HG03378 (cell line): ENCODE results near the gene DENND6B.
"Not testable (repeated sequence)": the region's sequence is repeated elsewhere in the genome, so short reads cannot be mapped to it uniquely, and the experiment has no call there.

Experiments
- ATAC-seq: cut with Tn5 transposase; IDR thresholded peaks from one replicate; pipeline ENCODE4 v1.9.1; 2021; ENCODE audit warnings: mild to moderate bottlenecking, moderate library complexity; ENCODE audit not compliant: unreplicated experiment

Gene DENND6B

DNA sequence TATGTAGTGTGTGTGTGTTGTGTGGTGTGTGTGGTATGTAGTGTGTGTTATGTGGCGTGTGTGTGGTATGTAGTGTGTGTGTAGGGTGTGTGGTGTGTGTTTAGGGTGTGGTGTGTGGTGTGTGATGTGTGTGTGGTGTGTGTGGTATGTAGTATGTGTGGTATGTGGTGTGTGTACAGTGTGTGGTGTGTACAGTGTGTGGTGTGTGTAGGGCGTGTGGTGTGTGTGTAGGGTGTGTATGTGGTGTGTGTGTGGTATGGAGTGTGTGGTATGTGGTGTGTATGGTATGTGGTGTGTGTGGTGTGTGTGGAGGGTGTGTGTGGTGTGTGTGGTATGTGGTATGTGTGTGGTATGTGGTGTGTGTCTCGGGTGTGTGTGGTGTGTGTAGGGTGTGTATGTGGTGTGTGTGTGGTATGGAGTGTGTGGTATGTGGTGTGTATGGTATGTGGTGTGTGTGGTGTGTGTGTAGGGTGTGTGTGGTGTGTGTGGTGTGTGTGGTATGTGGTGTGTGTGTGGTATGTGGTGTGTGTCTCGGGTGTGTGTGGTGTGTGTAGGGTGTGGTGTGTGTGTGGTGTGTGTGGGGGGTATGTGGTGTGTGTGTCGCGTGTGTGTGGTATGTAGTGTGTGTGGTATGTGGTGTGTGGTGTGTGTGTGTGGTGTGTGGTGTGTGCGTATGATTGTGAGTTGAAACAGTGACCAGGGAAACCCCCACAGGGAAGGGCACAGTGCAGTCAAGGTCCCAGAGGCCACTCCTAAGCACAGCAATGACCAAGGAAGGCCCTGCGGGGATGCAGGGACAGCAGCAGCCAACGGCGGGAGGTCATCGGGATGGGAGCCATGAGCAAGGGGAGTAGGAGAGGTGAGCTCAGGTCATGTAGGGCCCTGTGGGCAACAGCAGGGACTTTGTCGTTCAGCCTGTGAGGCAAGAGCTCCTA is 13.4 kb upstream of the DENND6B start:
- no peak for ATAC-seq

DNA sequence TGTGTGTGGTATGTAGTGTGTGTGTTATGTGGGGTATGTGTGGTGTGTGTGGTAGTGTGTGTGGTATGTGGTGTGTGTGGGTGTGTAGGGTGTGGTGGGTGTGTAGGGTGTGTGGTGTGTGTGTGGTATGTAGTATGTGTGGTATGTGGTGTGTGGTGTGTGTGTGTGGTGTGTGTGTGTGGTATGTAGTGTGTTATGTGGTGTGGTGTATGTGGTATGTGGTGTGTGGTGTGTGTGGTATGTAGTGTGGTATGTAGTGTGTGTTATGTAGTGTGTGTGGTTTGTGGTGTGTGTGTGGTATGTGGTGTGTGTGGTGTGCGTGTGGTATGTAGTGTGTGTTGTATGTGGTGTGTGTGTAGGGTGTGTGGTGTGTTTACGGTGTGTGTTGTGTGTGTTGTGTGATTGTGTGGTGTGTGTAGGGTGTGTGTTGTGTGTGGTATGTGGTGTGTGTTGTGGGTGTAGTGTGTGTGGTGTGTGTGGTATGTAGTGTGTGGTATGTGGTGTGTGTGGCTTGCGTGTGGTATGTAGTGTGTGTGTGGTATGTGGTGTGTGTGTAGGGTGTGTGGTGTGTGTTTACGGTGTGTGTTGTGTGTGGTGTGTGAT is 12.1 kb upstream of the DENND6B start:
- ATAC-seq, result no peak

DNA sequence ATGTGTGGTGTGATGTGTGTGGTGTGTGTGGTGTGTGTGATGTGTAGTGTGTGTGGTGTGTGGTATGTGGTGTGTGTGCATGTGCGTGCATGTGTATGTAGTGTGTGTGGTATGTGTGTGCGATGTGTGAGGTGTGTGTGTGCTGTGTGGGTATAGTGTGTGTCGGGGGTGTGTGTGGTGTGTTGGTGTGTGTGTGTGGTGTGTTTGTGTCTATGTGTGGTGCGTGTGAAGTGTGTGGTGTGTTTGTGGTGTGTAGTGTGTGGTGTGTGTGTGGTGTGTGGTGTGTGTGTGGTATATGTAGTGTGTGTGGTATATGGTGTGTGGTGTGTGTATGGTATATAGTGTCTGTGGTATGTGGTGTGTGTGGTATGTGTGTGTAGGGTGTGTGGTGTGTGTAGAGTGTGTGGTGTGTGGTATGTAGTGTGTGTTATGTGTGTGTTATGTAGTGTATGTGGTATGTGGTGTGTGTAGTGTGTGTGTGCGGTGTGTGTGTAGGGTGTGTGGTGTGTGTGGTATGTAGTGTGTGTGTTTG is 11.3 kb upstream of the DENND6B start:
- no peak for ATAC-seq

DNA sequence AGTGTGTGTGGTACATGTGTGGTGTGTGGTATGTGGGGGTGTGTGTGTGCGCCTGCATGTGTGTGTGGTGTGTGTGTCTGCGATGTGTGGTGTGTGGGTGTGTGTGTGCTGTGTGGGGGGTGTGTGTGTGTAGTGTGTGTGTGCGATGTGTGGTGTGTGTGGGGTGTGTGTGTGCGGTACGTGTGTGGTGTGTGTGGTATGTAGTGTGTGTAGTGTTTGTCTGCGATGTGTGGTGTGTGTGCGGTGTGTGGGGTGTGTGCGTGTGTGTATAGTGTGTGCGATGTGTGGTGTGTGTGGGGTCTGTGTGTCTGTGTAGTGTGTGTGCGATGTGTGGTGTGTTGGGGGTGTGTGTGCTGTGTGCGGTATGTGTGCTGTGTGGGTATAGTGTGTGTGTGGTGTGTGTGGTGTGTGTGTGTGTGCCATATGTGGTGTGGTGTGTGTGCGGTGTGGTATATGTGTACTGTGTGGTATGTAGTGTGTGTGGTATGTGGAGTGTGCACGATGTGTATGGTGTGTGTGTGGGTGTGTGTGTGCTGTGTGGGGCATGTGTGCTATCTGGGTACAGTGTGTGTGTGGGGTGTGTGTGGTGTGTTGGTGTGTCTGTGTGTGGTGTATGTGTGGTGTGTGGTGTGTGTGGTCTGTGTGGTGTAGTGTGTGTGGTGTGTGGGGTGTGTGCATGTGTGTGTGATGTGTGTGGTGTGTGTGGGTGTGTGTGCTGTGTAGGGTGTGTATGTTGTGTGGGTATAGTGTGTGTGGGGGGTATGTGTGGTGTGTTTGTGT is 10.6 kb upstream of the DENND6B start:
- no peak for ATAC-seq

DNA sequence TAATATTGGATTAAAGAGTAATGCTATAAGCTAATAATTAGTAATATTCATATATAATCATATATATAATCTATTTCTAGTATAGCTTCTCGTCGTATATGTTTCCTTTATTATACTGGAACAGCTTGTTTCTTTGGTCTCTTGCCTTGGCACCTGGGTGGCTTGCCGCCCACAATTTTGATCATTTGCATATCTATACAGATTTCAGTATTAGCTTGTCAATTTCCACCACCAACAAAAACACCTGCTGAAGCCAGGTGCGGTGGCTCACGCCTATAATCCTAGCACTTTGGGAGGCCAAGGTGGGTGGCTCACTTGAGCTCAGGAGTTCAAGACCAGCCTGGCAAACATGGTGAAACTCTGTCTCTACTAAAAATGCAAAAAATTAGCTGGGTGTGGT is 7.6 kb upstream of the DENND6B start:
- ATAC-seq, result not testable (repeated sequence)

DNA sequence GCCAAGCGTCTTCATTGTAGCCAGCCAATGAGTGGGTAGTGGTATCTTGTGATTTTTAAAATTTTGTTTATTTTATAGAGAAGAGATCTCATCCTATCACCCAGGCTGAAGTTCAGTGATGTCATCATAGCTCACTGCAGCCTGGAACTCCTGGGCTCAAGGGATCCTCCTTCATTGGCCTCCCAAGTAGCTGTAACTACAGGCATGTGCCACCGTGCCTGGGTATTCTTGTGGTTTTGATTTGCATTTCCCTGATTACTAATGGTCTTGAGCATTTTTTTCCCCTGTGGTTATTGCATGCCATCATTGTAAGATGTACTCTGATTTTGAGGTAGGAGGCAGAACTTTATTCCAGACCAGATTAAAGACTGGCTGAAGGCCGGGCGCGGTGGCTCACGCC is 2.4 kb upstream of the DENND6B start:
- ATAC-seq, result no peak

DNA sequence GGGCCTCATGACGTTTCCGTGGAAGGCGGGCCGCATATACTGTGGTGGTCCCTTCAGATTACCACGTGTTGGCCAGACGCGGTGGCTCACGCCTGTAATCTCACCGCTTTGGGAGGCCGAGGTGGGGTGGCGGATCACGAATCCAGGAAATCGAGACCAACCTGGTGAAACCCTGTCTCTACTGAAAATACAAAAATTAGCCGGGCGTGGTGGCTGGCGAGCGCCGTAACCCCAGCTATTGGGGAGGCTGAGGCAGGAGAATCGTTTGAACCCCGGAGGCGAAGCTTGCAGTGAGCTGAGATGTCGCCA is 853 bp upstream of the DENND6B start:
- no peak for ATAC-seq

DNA sequence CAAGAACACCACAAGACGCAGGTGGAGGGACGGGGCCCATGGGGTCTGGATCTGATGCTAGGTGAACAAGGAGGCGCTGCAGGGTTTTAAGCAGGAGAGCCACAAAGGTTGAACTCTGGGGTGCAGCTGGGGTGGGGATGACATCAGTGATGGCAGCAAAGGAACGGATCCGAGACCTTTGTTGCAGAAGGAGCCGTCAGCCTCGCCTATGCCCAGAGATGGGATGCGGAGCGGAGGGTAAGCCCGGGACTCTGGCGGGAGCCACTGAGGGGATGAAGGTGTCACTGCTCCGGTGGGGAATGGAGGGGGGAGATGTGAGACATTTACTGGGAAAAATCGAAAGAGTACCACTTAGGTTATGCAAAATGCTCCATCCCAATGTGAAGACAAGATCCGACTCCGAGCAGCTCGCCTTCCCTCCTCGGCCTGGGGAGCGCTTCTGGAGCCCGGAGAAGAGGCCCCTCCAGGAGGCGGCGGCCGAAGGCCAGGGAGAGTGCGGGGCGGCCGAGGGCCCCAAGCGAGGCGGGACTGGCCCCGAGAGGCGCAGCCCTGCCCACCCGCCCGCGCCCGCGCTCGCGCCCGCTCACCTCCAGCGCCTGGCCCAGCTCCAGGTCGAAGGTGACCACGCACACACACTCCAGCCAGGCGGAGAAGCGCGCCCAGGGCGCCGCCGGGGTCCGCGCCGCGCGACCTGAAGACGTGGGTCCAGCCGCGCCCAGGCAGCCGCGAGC is 422 bp downstream of the DENND6B start:
- ATAC-seq, result no peak

DNA sequence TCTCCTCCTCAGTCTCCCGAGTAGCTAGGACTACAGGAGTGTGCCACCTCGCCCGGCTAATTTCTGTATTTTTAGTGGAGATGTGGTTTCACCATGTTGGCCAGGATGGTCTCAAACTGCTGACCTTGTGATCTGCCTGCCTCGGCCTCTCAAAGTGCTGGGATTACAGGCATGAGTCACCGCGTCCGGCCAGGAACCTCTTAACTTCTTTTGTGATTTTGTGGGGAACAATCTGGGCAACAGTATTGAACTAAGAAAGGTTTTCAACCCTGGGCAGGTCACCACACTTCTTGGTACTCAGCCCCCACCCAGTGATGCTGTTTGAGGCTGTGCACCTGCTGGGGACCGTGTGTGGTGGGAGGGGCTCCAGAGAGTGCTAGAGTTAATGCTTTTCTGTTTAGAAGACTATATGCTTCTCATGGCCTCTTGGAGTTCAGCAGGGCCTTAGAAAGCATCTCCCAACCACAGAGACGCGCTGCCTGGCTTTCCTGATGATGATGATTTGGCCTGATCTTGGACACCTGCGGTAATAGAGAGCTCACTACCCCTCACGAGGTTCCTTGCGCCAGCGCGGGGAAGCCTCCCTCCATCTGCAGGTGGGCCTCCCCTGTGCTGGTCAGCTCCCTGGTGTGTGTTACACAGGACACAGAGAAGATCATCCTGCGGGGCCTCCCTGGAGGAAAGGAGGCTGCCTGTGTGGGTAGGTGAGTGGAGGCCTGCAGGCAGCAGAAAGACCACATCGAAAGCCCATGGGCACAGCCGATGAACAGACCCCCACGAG is 1.2 kb downstream of the DENND6B start:
- ATAC-seq, result no peak

DNA sequence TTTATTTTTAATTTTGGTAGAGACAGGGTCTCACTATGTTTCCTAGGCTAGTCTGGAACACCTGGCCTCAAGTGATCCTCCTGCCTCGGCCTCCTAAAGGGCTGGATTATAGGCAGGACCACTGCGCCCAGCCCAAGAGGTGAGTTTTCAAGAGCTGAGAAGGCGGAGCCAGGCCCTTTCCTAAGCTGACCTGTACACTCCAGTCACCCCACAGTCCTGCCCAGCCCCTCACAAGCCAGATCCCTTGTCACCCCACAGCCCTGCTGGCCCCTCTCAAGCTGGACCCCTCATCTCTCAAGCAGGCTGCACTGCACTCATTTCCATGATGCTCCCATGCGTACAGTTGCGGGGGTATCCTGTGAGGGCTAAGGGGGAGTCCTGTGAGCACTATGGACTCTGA is 2.9 kb downstream of the DENND6B start:
- no peak for ATAC-seq

DNA sequence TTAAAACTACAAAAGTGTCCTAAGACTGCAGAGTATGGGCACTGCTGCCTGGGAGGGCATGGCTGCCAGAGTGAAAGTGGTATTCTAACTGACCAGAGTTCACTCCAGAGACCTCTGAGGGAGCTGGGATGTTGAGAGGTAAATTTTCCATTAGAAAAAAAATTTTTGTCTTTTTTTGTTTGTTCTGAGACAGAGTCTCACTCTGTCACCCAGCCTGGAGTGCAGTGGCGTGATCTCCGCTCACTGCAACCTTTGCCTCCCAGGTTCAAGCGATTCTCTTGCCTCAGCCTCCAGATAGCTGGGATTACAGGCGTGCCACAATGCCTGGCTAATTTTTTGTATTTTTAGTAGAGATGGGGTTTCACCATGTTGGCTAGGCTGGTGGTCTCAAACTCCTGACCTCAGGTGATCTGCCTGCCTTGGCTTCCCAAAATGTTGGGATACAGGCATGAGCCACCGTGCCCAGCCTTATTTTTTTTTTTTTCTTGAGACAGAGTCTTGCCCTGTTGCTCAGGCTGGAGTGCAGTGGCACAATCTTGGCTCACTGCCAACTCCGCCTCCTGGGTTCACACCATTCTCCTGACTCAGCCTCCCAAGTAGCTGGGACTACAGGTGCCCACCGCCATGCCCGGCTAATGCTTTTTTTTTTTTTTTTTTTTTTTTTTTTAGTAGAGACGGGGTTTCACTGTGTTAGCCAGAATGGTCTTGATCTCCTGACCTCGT is 4.3 kb downstream of the DENND6B start:
- ATAC-seq, result not testable (repeated sequence)

DNA sequence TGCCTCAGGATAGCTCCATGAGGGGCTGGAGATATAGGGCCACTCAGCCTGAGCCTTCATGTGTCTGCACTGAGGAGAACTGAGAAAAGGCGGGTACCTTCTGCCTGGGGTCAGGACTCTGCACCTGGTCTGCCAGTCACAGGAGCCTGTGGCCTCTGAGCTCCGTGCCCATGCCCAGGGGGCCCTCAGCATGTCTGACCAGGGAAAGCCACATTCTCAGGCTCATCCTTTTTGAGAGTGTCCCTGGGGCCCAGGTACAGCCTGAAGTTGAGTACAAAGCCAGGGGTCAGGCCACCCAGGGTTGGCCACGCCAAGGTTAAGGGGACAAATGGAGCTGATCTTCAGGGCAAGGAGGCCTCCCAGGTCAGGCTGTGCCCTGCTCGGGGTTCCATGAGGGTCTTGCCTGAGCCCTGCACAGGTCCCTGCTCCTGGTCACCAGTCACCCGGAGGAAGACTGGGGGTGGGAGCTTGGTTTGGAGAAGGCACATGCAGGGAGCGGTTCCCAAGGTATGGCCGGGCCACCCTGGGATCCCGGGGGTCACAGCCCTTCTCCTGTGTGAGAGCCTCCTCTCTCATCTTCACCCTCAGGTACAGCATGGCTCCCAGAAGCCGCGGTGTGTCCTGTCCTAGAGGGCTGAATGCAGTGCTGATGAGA is 6.0 kb downstream of the DENND6B start:
- ATAC-seq, result no peak

DNA sequence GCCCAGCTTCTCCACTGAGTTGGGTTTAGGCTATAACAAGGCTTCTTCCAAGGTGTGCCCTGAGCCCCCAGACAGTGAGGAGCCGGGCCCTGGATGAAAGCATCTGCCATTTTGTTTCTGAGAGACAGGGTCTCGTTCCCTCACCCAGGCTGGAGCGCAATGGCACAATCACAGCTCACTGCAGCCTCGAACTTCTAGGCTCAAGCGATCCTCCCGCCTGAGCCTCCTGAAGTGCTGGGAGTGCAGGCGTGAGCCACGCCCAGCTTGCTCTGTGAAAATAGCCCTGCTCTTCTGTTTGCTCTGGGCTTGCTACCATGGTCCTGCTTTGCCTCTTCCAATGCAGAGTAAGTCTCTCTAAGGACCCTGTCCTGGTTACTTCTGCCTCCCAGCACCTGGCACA is 6.7 kb downstream of the DENND6B start:
- ATAC-seq, result no peak

DNA sequence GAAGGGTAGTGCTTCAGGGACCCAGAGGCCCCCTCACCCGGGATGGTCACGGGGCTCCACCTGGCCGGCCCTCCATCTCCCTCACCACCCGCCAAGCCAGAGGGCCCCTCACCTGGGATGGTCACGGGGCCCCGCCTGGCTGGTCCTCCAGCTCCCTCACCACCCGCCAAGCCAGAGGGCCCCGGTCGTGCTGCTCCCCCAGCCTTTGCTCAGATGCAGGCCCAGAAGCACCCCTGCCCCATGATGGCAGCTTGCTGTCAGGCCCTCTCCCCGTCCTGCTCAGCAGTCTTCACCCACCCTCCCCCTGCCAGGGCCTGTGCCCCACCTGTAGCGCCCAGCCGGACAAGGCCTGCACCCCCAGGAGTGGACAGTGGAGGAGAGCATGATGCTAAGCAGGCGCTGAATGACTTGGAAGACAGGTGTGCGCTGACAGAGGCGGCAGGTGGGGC is 7.3 kb downstream of the DENND6B start:
- no peak for ATAC-seq

DNA sequence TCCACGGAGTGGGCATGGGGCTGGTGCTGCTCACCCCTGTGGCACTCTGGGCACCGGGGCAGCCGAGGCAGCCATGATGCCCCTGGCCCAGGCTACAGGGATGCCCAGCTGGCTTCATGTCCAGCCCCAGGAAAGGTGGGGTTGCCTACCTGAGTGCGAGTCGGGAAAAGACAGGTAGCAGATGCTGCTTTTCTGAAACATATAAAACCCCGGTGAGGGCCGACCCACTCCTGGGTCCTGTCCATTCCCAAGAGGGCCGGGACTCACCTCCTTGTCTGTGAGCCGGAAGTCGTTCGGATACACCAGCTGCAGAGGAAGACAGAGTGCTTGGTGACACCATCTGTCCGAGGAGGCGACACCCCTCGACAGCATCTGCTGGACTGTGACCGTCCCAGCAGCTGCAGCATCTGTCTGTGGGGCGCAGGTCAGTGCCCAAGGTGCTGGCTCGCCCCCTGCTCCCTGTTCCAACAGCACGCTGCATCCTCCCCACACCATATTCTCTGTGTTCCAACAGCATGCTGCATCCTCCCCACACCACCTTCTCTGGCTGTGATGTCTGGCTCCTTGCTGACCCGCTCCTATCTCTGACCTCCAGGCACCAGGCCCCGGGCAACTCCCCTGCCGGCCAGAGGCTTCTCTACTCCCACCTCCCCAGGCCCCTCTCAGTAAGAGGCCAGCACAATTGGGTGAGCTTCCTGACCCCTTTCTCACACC is 8.0 kb downstream of the DENND6B start:
- no peak for ATAC-seq

DNA sequence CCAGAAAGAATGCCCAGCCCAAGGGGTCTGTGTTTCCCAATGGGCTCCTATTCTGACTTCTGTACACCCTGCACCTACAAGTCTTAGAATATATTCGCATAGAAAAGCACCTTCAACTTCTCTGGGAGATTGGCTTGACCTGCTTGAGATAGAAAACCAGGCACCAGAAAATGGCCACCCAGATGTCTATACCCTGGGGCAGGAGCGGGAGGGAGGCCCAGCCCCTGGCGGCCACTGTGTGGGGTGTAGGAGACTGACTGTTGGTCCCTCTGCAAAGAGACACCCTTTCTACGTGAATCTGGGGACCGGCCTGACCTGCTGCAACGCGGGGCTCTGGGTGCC is 8.5 kb downstream of the DENND6B start:
- ATAC-seq, result no peak

DNA sequence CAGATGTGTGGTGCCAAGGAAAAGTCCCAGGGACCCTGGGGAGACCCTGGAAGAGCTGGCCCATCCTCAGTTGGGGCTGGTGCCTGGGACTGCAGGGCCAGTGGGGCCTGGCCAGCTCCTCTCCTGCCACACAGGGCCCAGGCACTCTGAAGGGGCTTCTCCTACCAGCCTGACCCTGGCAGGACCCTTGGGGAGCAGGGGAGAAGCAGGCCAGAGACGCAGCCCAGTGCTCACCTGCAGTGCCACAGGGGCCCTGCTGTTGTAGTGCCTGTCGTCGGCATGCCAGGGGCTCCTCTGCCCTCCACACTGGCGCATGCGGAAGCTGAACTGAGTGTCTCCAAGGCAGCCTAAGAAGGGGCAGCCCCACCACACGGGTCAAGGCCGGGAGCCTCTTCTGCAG is 9.1 kb downstream of the DENND6B start:
- no peak for ATAC-seq

DNA sequence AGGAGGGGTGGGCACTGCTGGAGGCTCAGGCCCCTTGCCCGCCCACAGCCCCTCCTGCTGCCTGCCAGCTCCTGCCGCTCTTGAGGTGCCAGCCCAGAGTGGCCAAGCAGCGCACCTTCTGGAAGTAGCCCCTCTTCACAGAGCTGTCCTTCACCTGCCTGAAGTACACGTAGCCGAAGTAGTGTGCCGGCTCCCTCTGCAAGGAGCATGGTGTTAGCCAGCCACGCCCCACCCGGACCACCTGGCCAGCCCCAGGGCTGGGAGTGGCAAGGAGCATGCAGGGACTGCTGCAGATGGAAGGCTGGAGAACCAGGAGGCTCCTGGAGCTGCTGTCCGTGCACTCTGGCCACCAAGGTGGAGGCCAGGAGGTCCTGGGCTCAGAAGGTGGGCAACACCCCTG is 9.6 kb downstream of the DENND6B start:
- ATAC-seq, result no peak
